Neural cell (in vitro differentiated cells): ENCODE measurements around the gene UBE2N.

Experiments
- EP300 ChIP-seq: fragments of 450-650 bp; conservative IDR thresholded peaks from 2 replicates; pipeline ENCODE4 v1.6.1; 2014; ENCODE audit warnings: antibody characterized with exemption, mild to moderate bottlenecking, moderate library complexity; ENCODE audit not compliant: poor library complexity, severe bottlenecking
- EZH2 ChIP-seq: fragments of 200-600, 300-800 bp; shearing (Covaris generic), sonication (generic); IDR thresholded peaks from 2 replicates; pipeline ENCODE4 v1.6.1; 2014; ENCODE audit warnings: antibody characterized with exemption, low read length, borderline replicate concordance, mild to moderate bottlenecking; ENCODE audit not compliant: insufficient read depth, poor library complexity, severe bottlenecking
- POLR2AphosphoS5 ChIP-seq: IDR thresholded peaks from 2 replicates; pipeline ENCODE4 v1.6.1; 2012
- SMC3 ChIP-seq: fragments of 450-650 bp; conservative IDR thresholded peaks from 2 replicates; pipeline ENCODE4 v1.6.1; 2014; ENCODE audit warnings: antibody characterized with exemption, mild to moderate bottlenecking, moderate library complexity; ENCODE audit not compliant: poor library complexity
- TF ChIP-seq, protein P1 (sequence below): fragments of 450-650 bp; IDR thresholded peaks from 2 replicates; pipeline ENCODE4 v1.5.1; 2014; ENCODE audit warnings: antibody characterized with exemption, mild to moderate bottlenecking, moderate library complexity; ENCODE audit not compliant: poor library complexity, severe bottlenecking
- TF ChIP-seq, protein P2 (sequence below): IDR thresholded peaks from 2 replicates; pipeline ENCODE4 v1.6.1; 2012; ENCODE audit warnings: borderline replicate concordance

DNA sequence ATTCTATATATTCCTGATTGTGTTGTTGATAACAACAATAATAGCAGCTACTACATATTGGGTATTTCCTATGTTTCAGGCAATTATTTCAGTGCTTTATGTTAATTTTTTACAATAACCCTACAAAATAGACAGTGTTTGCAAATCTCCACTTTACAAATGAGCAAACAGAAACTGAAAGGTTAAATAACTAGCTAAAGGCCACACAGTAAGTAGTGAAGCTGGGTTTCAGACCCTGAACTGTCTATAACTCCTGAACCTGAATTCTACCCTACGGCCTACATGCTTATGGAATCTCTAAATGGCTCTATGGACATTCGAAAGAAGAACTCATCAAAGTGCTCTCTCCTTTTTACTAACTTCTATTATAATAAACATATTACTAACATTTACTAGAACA lies 83.7 kb downstream of the UBE2N start:
- no peak for TF ChIP-seq EZH2
- TF ChIP-seq, protein P1, sequence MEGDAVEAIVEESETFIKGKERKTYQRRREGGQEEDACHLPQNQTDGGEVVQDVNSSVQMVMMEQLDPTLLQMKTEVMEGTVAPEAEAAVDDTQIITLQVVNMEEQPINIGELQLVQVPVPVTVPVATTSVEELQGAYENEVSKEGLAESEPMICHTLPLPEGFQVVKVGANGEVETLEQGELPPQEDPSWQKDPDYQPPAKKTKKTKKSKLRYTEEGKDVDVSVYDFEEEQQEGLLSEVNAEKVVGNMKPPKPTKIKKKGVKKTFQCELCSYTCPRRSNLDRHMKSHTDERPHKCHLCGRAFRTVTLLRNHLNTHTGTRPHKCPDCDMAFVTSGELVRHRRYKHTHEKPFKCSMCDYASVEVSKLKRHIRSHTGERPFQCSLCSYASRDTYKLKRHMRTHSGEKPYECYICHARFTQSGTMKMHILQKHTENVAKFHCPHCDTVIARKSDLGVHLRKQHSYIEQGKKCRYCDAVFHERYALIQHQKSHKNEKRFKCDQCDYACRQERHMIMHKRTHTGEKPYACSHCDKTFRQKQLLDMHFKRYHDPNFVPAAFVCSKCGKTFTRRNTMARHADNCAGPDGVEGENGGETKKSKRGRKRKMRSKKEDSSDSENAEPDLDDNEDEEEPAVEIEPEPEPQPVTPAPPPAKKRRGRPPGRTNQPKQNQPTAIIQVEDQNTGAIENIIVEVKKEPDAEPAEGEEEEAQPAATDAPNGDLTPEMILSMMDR: no peak
- TF ChIP-seq, protein P2, sequence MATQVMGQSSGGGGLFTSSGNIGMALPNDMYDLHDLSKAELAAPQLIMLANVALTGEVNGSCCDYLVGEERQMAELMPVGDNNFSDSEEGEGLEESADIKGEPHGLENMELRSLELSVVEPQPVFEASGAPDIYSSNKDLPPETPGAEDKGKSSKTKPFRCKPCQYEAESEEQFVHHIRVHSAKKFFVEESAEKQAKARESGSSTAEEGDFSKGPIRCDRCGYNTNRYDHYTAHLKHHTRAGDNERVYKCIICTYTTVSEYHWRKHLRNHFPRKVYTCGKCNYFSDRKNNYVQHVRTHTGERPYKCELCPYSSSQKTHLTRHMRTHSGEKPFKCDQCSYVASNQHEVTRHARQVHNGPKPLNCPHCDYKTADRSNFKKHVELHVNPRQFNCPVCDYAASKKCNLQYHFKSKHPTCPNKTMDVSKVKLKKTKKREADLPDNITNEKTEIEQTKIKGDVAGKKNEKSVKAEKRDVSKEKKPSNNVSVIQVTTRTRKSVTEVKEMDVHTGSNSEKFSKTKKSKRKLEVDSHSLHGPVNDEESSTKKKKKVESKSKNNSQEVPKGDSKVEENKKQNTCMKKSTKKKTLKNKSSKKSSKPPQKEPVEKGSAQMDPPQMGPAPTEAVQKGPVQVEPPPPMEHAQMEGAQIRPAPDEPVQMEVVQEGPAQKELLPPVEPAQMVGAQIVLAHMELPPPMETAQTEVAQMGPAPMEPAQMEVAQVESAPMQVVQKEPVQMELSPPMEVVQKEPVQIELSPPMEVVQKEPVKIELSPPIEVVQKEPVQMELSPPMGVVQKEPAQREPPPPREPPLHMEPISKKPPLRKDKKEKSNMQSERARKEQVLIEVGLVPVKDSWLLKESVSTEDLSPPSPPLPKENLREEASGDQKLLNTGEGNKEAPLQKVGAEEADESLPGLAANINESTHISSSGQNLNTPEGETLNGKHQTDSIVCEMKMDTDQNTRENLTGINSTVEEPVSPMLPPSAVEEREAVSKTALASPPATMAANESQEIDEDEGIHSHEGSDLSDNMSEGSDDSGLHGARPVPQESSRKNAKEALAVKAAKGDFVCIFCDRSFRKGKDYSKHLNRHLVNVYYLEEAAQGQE: no peak
- TF ChIP-seq SMC3: no peak
- TF ChIP-seq POLR2AphosphoS5: no peak
- no peak for TF ChIP-seq EP300
